ENCODE results near the gene OSMR.

OSMR gene

GRCh38 chr5:38932854-38933408, 87.1 kb downstream of the OSMR start:
- no peak for DNase-seq

GRCh38 chr5:38935437-38935836, 89.6 kb downstream of the OSMR start:
- no peak for DNase-seq

GRCh38 chr5:38936269-38936668, 90.5 kb downstream of the OSMR start:
- DNase-seq = no peak

GRCh38 chr5:38938424-38938823, 92.6 kb downstream of the OSMR start:
- DNase-seq = no peak

- DNase-seq = no peak
Measured at GRCh38 chr5:38938973-38939372, 93.2 kb downstream of the OSMR start.

GRCh38 chr5:38940230-38940858, 94.5 kb downstream of the OSMR start:
- DNase-seq = no peak

- no peak for DNase-seq
Measured at GRCh38 chr5:38941912-38942311, 96.1 kb downstream of the OSMR start.

GRCh38 chr5:38944282-38944681, 98.5 kb downstream of the OSMR start:
- DNase-seq = no peak

- DNase-seq = no peak
Measured at GRCh38 chr5:38948501-38948900, 102.7 kb downstream of the OSMR start.

GRCh38 chr5:38953426-38954012, 107.7 kb downstream of the OSMR start:
- no peak for DNase-seq

GRCh38 chr5:38961691-38962090, 115.9 kb downstream of the OSMR start:
- no peak for DNase-seq

GRCh38 chr5:38968665-38969064, 122.9 kb downstream of the OSMR start:
- no peak for DNase-seq

- DNase-seq = no peak
Measured at GRCh38 chr5:38978036-38978435, 132.2 kb downstream of the OSMR start.

- DNase-seq = no peak
Measured at GRCh38 chr5:38979535-38979934, 133.7 kb downstream of the OSMR start.
